GM12875 (cell line): ENCODE results near the gene CALML3.

Experiments used
- H3K4me3 ChIP-seq: one replicate; pipeline ENCODE4 v1.5.1; 2011; ENCODE audit warnings: low read depth, low read length, control low read depth
- TF ChIP-seq, protein P1 (sequence below): IDR thresholded peaks from 2 replicates; pipeline ENCODE4 v1.5.1; 2011; ENCODE audit warnings: low read depth, mild to moderate bottlenecking, control low read depth, inconsistent platforms, low read length, moderate library complexity, borderline replicate concordance; ENCODE audit not compliant: insufficient read depth

CALML3 gene

DNA sequence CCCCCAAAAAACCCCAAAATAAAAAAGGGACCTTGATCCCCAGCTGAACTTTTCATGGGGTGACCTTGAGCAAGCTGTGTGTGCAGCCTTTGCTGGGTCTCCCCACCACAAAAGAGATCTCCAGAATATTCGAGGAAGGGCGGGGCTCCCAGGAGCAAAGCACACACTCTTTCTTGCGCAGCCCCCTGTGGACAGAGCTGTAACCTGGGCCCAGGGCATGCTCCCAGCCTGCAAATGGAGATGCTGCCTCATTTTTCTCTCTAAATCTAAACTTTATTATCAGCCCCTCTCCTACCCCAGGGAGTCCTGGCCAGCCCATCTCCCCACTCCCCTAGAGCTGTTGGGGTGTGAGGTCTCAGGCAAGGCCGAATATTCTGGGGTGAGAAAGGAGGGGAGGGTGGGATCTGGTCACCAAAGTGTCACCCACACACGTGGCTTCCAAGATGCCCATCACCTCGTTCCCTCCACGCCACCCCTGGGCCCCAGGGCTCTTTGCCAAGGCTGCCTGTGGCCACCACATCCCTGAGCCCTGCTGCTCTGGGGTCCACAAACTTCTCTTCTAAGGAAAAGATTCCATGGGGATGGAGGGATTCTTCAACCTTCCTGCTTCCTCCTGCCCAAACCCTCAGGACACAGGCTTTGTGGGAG is 1.7 kb upstream of the CALML3 start:
- H3K4me3 ChIP-seq = no peak overlapping the region
- TF ChIP-seq, protein P1, sequence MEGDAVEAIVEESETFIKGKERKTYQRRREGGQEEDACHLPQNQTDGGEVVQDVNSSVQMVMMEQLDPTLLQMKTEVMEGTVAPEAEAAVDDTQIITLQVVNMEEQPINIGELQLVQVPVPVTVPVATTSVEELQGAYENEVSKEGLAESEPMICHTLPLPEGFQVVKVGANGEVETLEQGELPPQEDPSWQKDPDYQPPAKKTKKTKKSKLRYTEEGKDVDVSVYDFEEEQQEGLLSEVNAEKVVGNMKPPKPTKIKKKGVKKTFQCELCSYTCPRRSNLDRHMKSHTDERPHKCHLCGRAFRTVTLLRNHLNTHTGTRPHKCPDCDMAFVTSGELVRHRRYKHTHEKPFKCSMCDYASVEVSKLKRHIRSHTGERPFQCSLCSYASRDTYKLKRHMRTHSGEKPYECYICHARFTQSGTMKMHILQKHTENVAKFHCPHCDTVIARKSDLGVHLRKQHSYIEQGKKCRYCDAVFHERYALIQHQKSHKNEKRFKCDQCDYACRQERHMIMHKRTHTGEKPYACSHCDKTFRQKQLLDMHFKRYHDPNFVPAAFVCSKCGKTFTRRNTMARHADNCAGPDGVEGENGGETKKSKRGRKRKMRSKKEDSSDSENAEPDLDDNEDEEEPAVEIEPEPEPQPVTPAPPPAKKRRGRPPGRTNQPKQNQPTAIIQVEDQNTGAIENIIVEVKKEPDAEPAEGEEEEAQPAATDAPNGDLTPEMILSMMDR = no peak

DNA sequence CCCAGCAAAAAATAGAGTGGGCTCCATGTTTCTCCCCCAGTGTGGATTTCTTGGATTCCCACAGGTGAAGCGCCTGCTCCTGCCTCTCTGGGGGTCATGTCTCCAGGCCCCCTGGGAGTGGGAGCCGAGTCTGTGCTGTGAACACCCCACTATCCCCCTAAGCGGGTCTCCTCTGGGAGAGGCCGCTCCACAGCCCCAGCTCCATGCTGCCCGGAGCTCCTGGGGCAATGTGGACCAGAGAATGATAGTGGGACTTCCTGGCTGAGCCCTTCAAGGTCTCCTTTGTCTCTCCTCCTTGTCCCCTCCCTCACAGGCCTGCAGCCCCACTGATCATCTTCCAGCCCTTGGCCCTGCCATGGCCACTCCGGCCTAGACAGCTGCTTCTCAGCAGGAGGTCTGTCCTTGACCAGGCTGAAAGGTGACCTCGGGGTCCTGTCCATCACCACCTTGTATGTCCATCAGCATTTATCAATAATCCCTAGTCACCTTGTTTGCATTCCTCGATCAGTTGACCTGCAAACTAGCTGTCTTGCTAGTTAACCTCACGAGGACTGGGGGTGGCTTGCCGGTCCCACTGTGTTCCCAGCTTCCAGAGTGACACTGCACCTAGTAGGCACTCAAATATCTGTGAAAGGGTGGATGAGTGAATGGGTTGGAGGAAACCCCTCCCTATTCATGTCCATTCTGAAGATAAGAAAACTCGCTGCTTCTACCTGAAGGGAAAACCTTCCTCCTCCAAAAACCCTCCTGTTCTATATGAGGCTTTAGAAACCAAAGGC is 776 bp upstream of the CALML3 start:
- H3K4me3 ChIP-seq = no peak overlapping the region
- TF ChIP-seq, protein P1 = no peak

DNA sequence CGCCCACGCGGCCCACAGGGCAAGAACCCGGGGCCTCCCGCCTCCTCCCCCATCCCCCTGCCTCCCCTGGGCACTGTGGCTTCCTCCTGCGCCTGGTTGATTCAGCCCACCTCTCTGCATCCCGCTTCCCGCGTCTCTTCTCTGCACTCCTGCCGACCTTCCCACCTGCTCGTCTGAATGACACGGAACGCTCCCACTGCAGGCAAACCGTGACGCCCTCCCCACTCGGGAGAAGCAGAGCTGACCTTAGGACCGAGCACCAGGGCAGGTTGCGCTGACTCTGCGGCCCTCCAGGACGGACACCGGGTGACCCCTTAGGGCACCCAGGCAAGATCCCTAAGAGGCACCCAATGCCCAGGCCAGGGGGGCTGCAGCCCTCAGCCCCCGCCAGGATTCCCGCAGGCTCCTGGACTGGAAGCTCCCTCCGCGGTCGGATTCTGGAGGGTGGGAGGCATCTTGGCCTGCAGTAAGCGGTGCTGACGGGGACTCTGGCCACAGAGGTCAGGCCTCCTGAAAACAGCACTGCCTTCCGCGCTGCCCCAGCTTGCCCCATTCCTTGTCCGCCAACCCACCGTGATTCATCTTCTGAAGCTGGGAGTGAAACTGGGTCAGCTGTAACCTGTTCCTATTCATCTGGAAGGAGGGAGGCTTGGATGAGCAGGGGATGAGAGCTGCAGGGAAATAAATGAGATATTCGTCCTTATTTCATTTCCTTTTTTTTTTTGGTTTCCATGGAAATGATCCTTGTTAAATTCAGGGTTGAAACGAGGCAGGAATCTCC is 990 bp downstream of the CALML3 start:
- H3K4me3 ChIP-seq = no peak overlapping the region

DNA sequence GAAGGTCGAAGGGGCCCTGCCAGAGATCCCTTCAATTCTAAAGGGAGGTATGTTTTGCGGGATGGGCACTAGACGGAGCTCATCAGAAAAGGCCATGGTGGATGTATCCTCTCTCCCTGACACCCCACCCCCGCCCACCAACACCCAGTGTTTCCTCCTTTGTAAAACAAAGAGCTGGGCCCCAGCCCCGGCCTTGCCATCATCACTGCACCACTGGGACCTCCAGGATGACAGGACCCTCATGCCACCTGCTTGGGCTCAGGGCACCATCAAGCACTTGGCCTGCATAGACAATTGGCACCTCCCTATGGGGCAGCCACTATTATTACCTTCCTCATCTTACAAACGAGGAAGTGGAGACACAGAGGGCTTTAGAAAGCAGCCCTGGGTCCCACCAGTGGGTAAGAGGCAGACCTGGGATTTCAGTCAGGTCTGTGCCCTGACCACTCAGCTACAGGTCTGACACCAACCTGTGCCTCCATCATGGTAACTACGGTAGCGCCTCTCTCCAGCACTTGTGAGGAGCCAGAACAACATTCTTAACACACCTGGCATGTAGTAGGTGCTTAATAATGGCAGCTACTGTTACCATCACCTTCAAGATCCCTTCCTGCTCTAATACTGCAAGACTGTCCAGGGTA is 2.0 kb downstream of the CALML3 start:
- H3K4me3 ChIP-seq = no peak overlapping the region
- TF ChIP-seq, protein P1 = no peak

More for the DNA sequence above, 990 bp downstream of the CALML3 start:
- TF ChIP-seq, protein P1 = no peak

DNA sequence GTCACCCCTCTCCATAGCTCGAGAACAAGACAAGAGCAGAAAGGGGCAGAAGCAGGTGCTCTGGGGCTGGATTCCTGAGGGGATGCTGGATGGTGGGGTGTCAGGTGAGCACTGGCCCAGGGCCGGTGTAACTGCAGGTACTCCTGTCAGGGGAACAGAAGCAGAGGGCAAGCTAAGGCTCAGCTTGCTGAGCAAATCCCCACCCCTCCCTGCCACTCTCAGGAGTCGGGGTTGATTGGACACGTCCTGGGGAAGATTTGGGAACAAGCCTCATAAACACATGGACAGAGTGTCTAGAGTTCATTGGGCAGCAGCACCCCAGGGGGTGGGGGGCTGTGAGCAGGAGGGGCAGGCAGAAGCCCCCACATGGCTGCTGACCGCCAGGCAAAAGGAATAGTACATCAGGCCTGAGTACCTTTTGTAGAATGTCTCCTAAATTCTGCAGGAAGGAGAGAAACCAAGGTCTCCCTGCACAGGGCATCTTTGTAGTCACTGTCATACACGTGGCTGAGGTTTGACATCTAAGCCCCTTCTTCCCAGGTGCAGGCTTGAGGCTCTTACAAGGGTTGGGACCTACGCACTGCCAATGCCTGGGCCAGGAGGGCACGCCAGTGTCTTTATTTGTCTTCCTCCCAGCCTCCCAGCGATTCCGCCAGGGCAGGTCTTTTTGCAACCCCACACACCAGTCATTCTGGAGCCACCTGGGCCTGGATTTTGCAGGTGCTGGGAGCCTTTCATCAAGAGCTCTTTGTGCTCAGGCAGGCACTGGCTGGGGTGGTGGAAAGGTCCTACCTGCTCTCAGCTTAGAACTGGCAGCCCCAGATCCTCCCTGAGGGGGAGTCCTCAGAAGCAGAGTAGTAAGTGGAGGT is 2.8 kb downstream of the CALML3 start:
- TF ChIP-seq, protein P1 = no peak
- no peak overlapping the region for H3K4me3 ChIP-seq
